Gastroesophageal sphincter (tissue), 4 donors: ENCODE results near the gene LRFN2. TPM values are rescaled to one million over a fixed set of nuclear protein-coding genes. Genes with fewer than 3 reads are reported as not detected.

ENCODE experiments used
- ATAC-seq: fragments of 150-250 bp; one replicate; pipeline ENCODE4 v1.9.1; 2016; ENCODE audit warnings: mild to moderate bottlenecking, moderate library complexity
- H3K27ac ChIP-seq, 4 donors: fragments of 200-600 bp; sonication (generic) in 3 of 4; 1 replicate in 3 of 4; 2 replicates in 1 of 4; pipeline ENCODE4 v1.5.1; 2016 to 2019
- H3K27me3 ChIP-seq: fragments of 200-600 bp; sonication (generic); one replicate; pipeline ENCODE4 v1.5.1; 2019
- H3K36me3 ChIP-seq, 2 donors: fragments of 200-600 bp; sonication (generic); one replicate each; pipeline ENCODE4 v1.5.1; 2019; ENCODE audit warnings: control low read depth in 1 of 2
- H3K4me1 ChIP-seq, 3 donors: fragments of 200-600 bp; sonication (generic); 1 replicate in 2 of 3; 2 replicates in 1 of 3; pipeline ENCODE4 v1.5.1; 2016 to 2019; ENCODE audit warnings: control low read depth in 2 of 3
- H3K4me3 ChIP-seq, 2 donors: fragments of 200-600 bp; sonication (generic); one replicate each; pipeline ENCODE4 v1.5.1; 2019; ENCODE audit warnings: mild to moderate bottlenecking in 1 of 2, moderate library complexity in 1 of 2
- H3K9me3 ChIP-seq, 3 donors: fragments of 200-600 bp; sonication (generic); one replicate each; pipeline ENCODE4 v1.5.1; 2017 to 2019; ENCODE audit warnings: control low read depth in 2 of 3
- EP300 ChIP-seq: sonication (generic); formaldehyde crosslinking; IDR thresholded peaks from one replicate; pipeline ENCODE4 v1.6.1; 2017; ENCODE audit warnings: antibody characterized with exemption, mild to moderate bottlenecking
- POLR2A ChIP-seq, 2 donors: fragments of 450-650 bp; IDR thresholded peaks; one replicate each; pipeline ENCODE4 v1.6.1; 2017; ENCODE audit warnings: antibody characterized with exemption in 2 of 2, mild to moderate bottlenecking in 2 of 2, moderate library complexity in 1 of 2
- POLR2AphosphoS5 ChIP-seq: sonication (generic); formaldehyde crosslinking; IDR thresholded peaks from one replicate; pipeline ENCODE4 v1.6.1; 2017; ENCODE audit warnings: antibody characterized with exemption
- WGBS, 2 donors: methylation state at CpG; one replicate each; pipeline ENCODE4 v1.1.5; 2018; ENCODE audit warnings: low coverage in 1 of 2; 5-methylcytosine and 5-hydroxymethylcytosine counted together
- total RNA-seq, 4 donors: library from RNA; depleted of rRNA; stranded (reverse); fragments of >200 nt; gene quantifications; one replicate each; pipeline ENCODE4 v1.1.0, GENCODE V29; 2016
- TF ChIP-seq, protein P1 (sequence below), 4 experiments: fragments of 200-600 bp in 2 of 4; fragments of 450-650 bp in 2 of 4; sonication (generic) in 1 of 4; IDR thresholded peaks; one replicate each; pipeline ENCODE4 v1.5.1; 2017 to 2019; ENCODE audit warnings: antibody characterized with exemption in 4 of 4, mild to moderate bottlenecking in 2 of 4, moderate library complexity in 2 of 4

The LRFN2 gene
- total RNA-seq, 4 donors from 2014 or later: 0.13 TPM; not detected in 3

GRCh38 chr6:40492187-40492586 is 95.0 kb downstream of the LRFN2 start:
- WGBS, 2 donors: 50% methylated on average over 6 of the region's 7 CpGs; no CpG with 5 or more reads in 1 of the 2 donors
- H3K4me1 ChIP-seq: no peaks in the 10 kb centered on the region
- H3K27ac ChIP-seq: no peak overlapping the region
- no peak for ATAC-seq
- peaks cover 6% of the 10 kb centered on the region for H3K27me3 ChIP-seq
- no peak for TF ChIP-seq EP300
- no peak for TF ChIP-seq POLR2A (IDR thresholded peaks at IDR 0.05)
- TF ChIP-seq, protein P1, sequence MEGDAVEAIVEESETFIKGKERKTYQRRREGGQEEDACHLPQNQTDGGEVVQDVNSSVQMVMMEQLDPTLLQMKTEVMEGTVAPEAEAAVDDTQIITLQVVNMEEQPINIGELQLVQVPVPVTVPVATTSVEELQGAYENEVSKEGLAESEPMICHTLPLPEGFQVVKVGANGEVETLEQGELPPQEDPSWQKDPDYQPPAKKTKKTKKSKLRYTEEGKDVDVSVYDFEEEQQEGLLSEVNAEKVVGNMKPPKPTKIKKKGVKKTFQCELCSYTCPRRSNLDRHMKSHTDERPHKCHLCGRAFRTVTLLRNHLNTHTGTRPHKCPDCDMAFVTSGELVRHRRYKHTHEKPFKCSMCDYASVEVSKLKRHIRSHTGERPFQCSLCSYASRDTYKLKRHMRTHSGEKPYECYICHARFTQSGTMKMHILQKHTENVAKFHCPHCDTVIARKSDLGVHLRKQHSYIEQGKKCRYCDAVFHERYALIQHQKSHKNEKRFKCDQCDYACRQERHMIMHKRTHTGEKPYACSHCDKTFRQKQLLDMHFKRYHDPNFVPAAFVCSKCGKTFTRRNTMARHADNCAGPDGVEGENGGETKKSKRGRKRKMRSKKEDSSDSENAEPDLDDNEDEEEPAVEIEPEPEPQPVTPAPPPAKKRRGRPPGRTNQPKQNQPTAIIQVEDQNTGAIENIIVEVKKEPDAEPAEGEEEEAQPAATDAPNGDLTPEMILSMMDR (IDR thresholded peaks at IDR 0.05): no peak
- TF ChIP-seq POLR2AphosphoS5: no peak
- H3K36me3 ChIP-seq: no peaks in the 10 kb centered on the region
- H3K9me3 ChIP-seq: no peaks in the 10 kb centered on the region
- no peak overlapping the region for H3K4me3 ChIP-seq

GRCh38 chr6:40490508-40490907 is 96.7 kb downstream of the LRFN2 start:
- no peaks in the 10 kb centered on the region for H3K9me3 ChIP-seq
- H3K36me3 ChIP-seq: no peaks in the 10 kb centered on the region
- H3K4me3 ChIP-seq: no peak overlapping the region
- ATAC-seq: no peak
- TF ChIP-seq, protein P1 (IDR thresholded peaks at IDR 0.05): no peak
- no peak for TF ChIP-seq EP300
- no peak for TF ChIP-seq POLR2AphosphoS5
- no peak for TF ChIP-seq POLR2A (IDR thresholded peaks at IDR 0.05)
- H3K27me3 ChIP-seq: peaks cover 6% of the 10 kb centered on the region
- 80% methylated on average over 2 of the region's 4 CpGs; no CpG with 5 or more reads in 1 of the 2 donors for WGBS, 2 donors
- no peaks in the 10 kb centered on the region for H3K4me1 ChIP-seq
- H3K27ac ChIP-seq: no peak overlapping the region

DNA sequence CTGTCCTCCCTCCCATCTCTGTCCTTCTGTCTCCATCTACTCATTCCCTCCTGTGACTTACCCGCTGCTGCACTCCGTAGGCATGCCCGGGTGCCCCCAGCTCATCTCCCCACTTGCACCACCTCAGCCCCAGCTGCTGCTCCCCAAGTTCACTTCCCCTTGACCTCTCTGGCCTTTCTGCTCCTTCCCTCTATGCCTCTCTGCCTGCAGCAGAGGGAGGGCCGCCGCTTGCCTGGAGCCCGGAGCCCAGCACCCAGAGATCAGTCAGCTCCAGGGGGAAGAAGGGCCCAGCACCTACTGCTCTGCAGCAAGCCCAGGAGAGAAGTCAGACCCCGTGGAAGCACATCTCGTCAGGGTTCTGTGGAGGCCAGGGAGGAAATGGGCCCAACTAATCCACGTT is 97.4 kb downstream of the LRFN2 start:
- WGBS, 2 donors: 83 to 95% methylated on average over 3 to 4 of the region's 9 CpGs

GRCh38 chr6:40486576-40486975 is 100.6 kb downstream of the LRFN2 start:
- no peak overlapping the region for H3K4me3 ChIP-seq
- TF ChIP-seq POLR2AphosphoS5 (no peak), EP300 (no peak), POLR2A (IDR thresholded peaks at IDR 0.05) (no peak)
- TF ChIP-seq, protein P1 (IDR thresholded peaks at IDR 0.05): no peak
- no peaks in the 10 kb centered on the region for H3K4me1 ChIP-seq
- ATAC-seq: no peak
- no peaks in the 10 kb centered on the region for H3K9me3 ChIP-seq
- no peak overlapping the region for H3K27ac ChIP-seq
- H3K36me3 ChIP-seq: no peaks in the 10 kb centered on the region
- peaks cover 10% of the 10 kb centered on the region for H3K27me3 ChIP-seq
- 85 to 92% methylated on average over 4 of the region's 4 CpGs for WGBS, 2 donors

More for the DNA sequence above, 97.4 kb downstream of the LRFN2 start:
- Histone ChIP-seq H3K27ac (no peak overlapping the region), H3K36me3 (no peaks in the 10 kb centered on the region), H3K27me3 (peaks cover 6% of the 10 kb centered on the region), H3K4me3 (no peak overlapping the region), H3K4me1 (no peaks in the 10 kb centered on the region), H3K9me3 (no peaks in the 10 kb centered on the region)
- TF ChIP-seq POLR2A (IDR thresholded peaks at IDR 0.05): no peak
- TF ChIP-seq POLR2AphosphoS5: no peak
- TF ChIP-seq EP300: no peak
- TF ChIP-seq, protein P1 (IDR thresholded peaks at IDR 0.05): no peak
- ATAC-seq: no peak

DNA sequence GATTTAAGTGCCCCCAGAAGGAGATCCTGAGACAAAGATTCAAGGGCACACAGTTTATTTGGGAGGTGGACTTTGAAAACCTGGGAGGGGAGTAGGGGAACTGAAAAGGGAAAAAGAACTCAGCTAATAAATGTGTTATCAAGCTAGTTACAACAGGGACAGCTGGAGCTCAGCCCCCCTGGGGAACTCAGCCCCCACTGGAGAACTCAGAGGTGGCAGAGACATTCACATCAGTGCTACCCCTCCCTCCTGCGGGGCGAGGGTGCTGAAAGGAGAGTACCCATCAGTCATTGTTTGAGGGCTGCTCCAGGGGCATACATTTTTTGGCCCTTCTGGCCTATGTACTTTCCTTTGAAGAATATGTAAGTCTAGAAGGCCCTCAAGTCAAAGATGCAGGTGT is 101.4 kb downstream of the LRFN2 start:
- no peak for ATAC-seq
- no peaks in the 10 kb centered on the region for H3K9me3 ChIP-seq
- H3K36me3 ChIP-seq: no peaks in the 10 kb centered on the region
- 60 to 80% methylated on average over 1 of the region's 2 CpGs for WGBS, 2 donors
- no peak overlapping the region for H3K4me3 ChIP-seq
- H3K27me3 ChIP-seq: peaks cover 10% of the 10 kb centered on the region
- no peak for TF ChIP-seq EP300
- no peak for TF ChIP-seq POLR2AphosphoS5
- TF ChIP-seq, protein P1 (IDR thresholded peaks at IDR 0.05): no peak
- TF ChIP-seq POLR2A (IDR thresholded peaks at IDR 0.05): no peak
- no peak overlapping the region for H3K27ac ChIP-seq
- no peaks in the 10 kb centered on the region for H3K4me1 ChIP-seq
